Measurements from ENCODE around the gene STXBP6.

Gene STXBP6

GRCh38 chr14:24850072-24850471 lies 199.9 kb downstream of the STXBP6 start:
- H3K4me3 ChIP-seq (ENCODE audit: low read depth, low read length), result no peak overlapping the region
- TF ChIP-seq CTCF (IDR thresholded peaks at IDR 0.05; ENCODE audit: low read depth, low read length), result no peak
- TF ChIP-seq POLR2A (IDR thresholded peaks at IDR 0.05; ENCODE audit: extremely low read depth, insufficient read length), result no peak
- no peak for TF ChIP-seq MYC (IDR thresholded peaks at IDR 0.05; ENCODE audit: low read depth, low read length)
- no peak for TF ChIP-seq MAX (IDR thresholded peaks at IDR 0.05; ENCODE audit: low read depth, low read length)
- DNase-seq (ENCODE audit: low read depth), result no peak

- DNase-seq (ENCODE audit: low read depth), result no peak
- H3K4me3 ChIP-seq (ENCODE audit: low read depth, low read length), result no peak overlapping the region
- TF ChIP-seq MAX (IDR thresholded peaks at IDR 0.05; ENCODE audit: low read depth, low read length) (no peak), POLR2A (IDR thresholded peaks at IDR 0.05; ENCODE audit: extremely low read depth, insufficient read length) (no peak), CTCF (IDR thresholded peaks at IDR 0.05; ENCODE audit: low read depth, low read length) (no peak), MYC (IDR thresholded peaks at IDR 0.05; ENCODE audit: low read depth, low read length) (no peak)
Observed at GRCh38 chr14:24849471-24849870, 200.5 kb downstream of the STXBP6 start.

GRCh38 chr14:24848102-24848790 lies 201.7 kb downstream of the STXBP6 start:
- no peak for DNase-seq (ENCODE audit: low read depth)
- no peak for TF ChIP-seq CTCF (IDR thresholded peaks at IDR 0.05; ENCODE audit: low read depth, low read length)
- TF ChIP-seq POLR2A (IDR thresholded peaks at IDR 0.05; ENCODE audit: extremely low read depth, insufficient read length), result no peak
- TF ChIP-seq MYC (IDR thresholded peaks at IDR 0.05; ENCODE audit: low read depth, low read length), result no peak
- TF ChIP-seq MAX (IDR thresholded peaks at IDR 0.05; ENCODE audit: low read depth, low read length), result no peak
- H3K4me3 ChIP-seq (ENCODE audit: low read depth, low read length), result no peak overlapping the region

- DNase-seq (ENCODE audit: low read depth), result no peak
- H3K4me3 ChIP-seq (ENCODE audit: low read depth, low read length), result no peak overlapping the region
- no peak for TF ChIP-seq POLR2A (IDR thresholded peaks at IDR 0.05; ENCODE audit: extremely low read depth, insufficient read length)
- no peak for TF ChIP-seq MYC (IDR thresholded peaks at IDR 0.05; ENCODE audit: low read depth, low read length)
- no peak for TF ChIP-seq CTCF (IDR thresholded peaks at IDR 0.05; ENCODE audit: low read depth, low read length)
- TF ChIP-seq MAX (IDR thresholded peaks at IDR 0.05; ENCODE audit: low read depth, low read length), result no peak
Observed at GRCh38 chr14:24847568-24848095, 202.3 kb downstream of the STXBP6 start.

GRCh38 chr14:24846261-24846660 lies 203.7 kb downstream of the STXBP6 start:
- no peak overlapping the region for H3K4me3 ChIP-seq (ENCODE audit: low read depth, low read length)
- DNase-seq (ENCODE audit: low read depth), result no peak
- TF ChIP-seq MAX (IDR thresholded peaks at IDR 0.05; ENCODE audit: low read depth, low read length) (no peak), CTCF (IDR thresholded peaks at IDR 0.05; ENCODE audit: low read depth, low read length) (no peak), MYC (IDR thresholded peaks at IDR 0.05; ENCODE audit: low read depth, low read length) (no peak), POLR2A (IDR thresholded peaks at IDR 0.05; ENCODE audit: extremely low read depth, insufficient read length) (no peak)

All from NB4 (cell line).